Activated T-helper 1 cell treated with anti-CD3 and anti-CD28 coated beads, Interleukin-2, amount 50 U/mL, for 16 hours (primary cell): ENCODE measurements around the gene LTF.
"Not testable (repeated sequence)": the region's sequence is repeated elsewhere in the genome, so short reads cannot be mapped to it uniquely, and the experiment has no call there.

Source experiments
- DNase-seq, 2 donors: peaks; one replicate each; pipeline ENCODE4 v3.0.0-alpha.2; 2020; ENCODE audit warnings: low read depth in 1 of 2, low spot score in 1 of 2

LTF gene

GRCh38 chr3:46447228-46447985 is 17.3 kb downstream of the LTF start:
- DNase-seq = no peak

- DNase-seq = peak in 1 of 2 donors; percentile 11
Observed at GRCh38 chr3:46442576-46443530, 21.9 kb downstream of the LTF start.

- no peak for DNase-seq
Observed at GRCh38 chr3:46440531-46441294, 24.0 kb downstream of the LTF start.

GRCh38 chr3:46438831-46439230 is 25.9 kb downstream of the LTF start:
- DNase-seq = no peak

GRCh38 chr3:46435081-46435726 is 29.5 kb downstream of the LTF start:
- no peak for DNase-seq

- no peak for DNase-seq
Observed at GRCh38 chr3:46433841-46434240, 30.9 kb downstream of the LTF start.

GRCh38 chr3:46433118-46433517 is 31.6 kb downstream of the LTF start:
- DNase-seq = not testable (repeated sequence)

GRCh38 chr3:46431905-46432304 is 32.8 kb downstream of the LTF start:
- not testable (repeated sequence) for DNase-seq

- DNase-seq = not testable (repeated sequence)
Observed at GRCh38 chr3:46430879-46431278, 33.8 kb downstream of the LTF start.

GRCh38 chr3:46429671-46430070 is 35.0 kb downstream of the LTF start:
- no peak for DNase-seq

- DNase-seq = no peak
Observed at GRCh38 chr3:46429250-46429649, 35.5 kb downstream of the LTF start.

- DNase-seq = no peak
Observed at GRCh38 chr3:46427916-46428833, 36.5 kb downstream of the LTF start.

- not testable (repeated sequence) for DNase-seq
Observed at GRCh38 chr3:46427404-46427803, 37.3 kb downstream of the LTF start.

GRCh38 chr3:46426476-46426875 is 38.2 kb downstream of the LTF start:
- DNase-seq = not testable (repeated sequence)

- no peak for DNase-seq
Observed at GRCh38 chr3:46423588-46423987, 41.1 kb downstream of the LTF start.

- no peak for DNase-seq
Observed at GRCh38 chr3:46422617-46423016, 42.1 kb downstream of the LTF start.

GRCh38 chr3:46420931-46421330 is 43.8 kb downstream of the LTF start:
- no peak for DNase-seq

- DNase-seq = no peak
Observed at GRCh38 chr3:46419816-46420215, 44.9 kb downstream of the LTF start.

GRCh38 chr3:46417841-46418611 is 46.7 kb downstream of the LTF start:
- no peak for DNase-seq
